PFSK-1 (cell line): ENCODE data around the gene PVR.

ENCODE experiments used
- POLR2AphosphoS5 ChIP-seq: IDR thresholded peaks from 2 replicates; pipeline ENCODE4 v1.6.1; 2012; ENCODE audit warnings: low read depth, mild to moderate bottlenecking, control low read depth, low read length, moderate library complexity
- REST ChIP-seq, 2 experiments: IDR thresholded peaks; 2 replicates each; pipeline versions ENCODE4 v1.6.1 to v1.8.0; 2011 to 2012; ENCODE audit warnings: low read depth in 2 of 2, low read length in 2 of 2, control low read depth in 1 of 2, inconsistent platforms in 1 of 2, mild to moderate bottlenecking in 1 of 2, moderate library complexity in 1 of 2; ENCODE audit not compliant: insufficient read depth in 1 of 2
- SIN3A ChIP-seq: IDR thresholded peaks from 2 replicates; pipeline ENCODE4 v1.6.1; 2012; ENCODE audit warnings: mild to moderate bottlenecking, low read length, moderate library complexity, borderline replicate concordance; ENCODE audit not compliant: insufficient read depth
- TAF1 ChIP-seq: IDR thresholded peaks from 2 replicates; pipeline ENCODE4 v1.6.1; 2012; ENCODE audit warnings: low read length, control low read depth, borderline replicate concordance; ENCODE audit not compliant: insufficient read depth

DNA sequence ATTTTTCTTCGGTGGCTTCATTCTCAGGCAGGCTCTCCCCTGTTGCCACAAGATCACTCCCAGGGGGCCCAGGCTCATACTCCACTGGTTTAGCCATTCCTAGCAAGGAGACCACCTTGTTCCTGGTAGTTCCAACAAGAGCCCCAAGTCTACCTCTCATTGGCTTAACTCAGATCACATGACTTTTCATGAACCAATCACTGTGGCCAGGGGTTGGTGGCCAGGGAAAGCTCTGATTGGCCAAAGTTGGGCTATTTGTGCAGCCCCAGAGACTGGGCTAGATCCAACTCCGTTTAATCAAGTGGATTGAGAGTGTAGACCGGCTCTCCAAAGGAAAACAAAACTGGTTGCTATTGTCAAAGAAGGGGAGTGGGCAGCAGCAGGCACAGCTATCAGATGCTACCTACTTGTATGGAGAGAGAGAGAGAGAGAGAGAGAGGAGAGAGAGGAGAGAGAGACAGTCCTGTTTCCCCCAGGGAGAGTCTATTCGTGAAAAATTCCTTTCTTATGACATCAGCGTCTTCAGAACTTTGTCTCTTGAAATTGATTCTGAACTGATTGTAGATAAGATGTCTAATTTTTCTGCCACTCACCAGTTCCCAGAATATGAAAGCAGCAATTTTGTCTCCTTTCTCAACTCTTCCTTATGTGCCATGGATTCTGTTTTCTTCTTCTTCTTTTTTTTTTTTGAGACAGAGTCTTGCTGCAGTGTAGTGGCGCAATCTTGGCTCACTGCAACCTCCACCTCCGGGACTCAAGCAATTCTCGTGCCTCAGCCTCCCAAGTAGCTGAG is 33.5 kb downstream of the PVR start:
- no peak for TF ChIP-seq POLR2AphosphoS5
- no peak for TF ChIP-seq REST (IDR thresholded peaks at IDR 0.05; ENCODE audit: insufficient read depth in 1 of 2, low read depth in 2 of 2, low read length in 2 of 2)
- no peak for TF ChIP-seq TAF1
- TF ChIP-seq SIN3A: no peak
